Right cardiac atrium (tissue), 5 donors: Measurements from ENCODE around the gene CLDN34. TPM values are rescaled to one million over a fixed set of nuclear protein-coding genes. Genes with fewer than 3 reads are reported as not detected.

ENCODE experiments used
- ATAC-seq, 2 donors: fragments of 200-7000 bp; cut with Tn5 transposase; one replicate each; pipeline versions ENCODE4 v1.8.0 to v1.9.1; 2020; ENCODE audit warnings: moderate library complexity in 2 of 2, mild to moderate bottlenecking in 1 of 2
- DNase-seq, 3 donors: peaks; one replicate each; pipeline ENCODE4 v3.0.0-alpha.2; 2020
- H3K27ac ChIP-seq: one replicate; pipeline ENCODE4 v1.5.1; 2013; ENCODE audit warnings: mild to moderate bottlenecking, low read length, control low read depth, moderate library complexity
- H3K27me3 ChIP-seq: one replicate; pipeline ENCODE4 v1.6.1; 2013; ENCODE audit not compliant: control insufficient read depth, insufficient read depth
- H3K4me1 ChIP-seq: one replicate; pipeline ENCODE4 v1.6.1; 2013; ENCODE audit warnings: low read length; ENCODE audit not compliant: control insufficient read depth, insufficient read depth
- H3K4me3 ChIP-seq: one replicate; pipeline ENCODE4 v1.5.1; 2013; ENCODE audit warnings: low read length, control low read depth
- H3K9me3 ChIP-seq: one replicate; pipeline ENCODE4 v1.6.1; 2013; ENCODE audit warnings: low read length; ENCODE audit not compliant: control insufficient read depth
- WGBS: extraction: QIAGEN DNeasy Blood & Tissue Kit; methylation state at CpG from one replicate; pipeline ENCODE4 v1.1.7; 2013; 5-methylcytosine and 5-hydroxymethylcytosine counted together
- intact Hi-C, 4 donors: fragments of 100-400 bp; cut with DNase I; formaldehyde crosslinking; loops; one replicate each; pipeline versions ENCODE4 v1.11.0 to v1.14.0; 2022 to 2023
- polyA plus RNA-seq: library from polyadenylated mRNA; stranded (reverse); fragments of 200-250 nt; gene quantifications from one replicate; pipeline ENCODE4 v1.2.3, GENCODE V29; 2013
- total RNA-seq, 4 donors: library from RNA; stranded (reverse); fragmentation: NEBNext Ultra II Directional; extraction: Animal tissue kit (Norgen Biotek cat#: 25700); gene quantifications; one replicate each; pipeline ENCODE4 v1.2.1, GENCODE V29; 2021
- donor health status: healthy with polysubstance abuse.
- donor health status: DM: no; HTN: yes; CAD: no.
- donor health status: DM: no; HTN: no; CAD: no.
- donor health status: DM: no; HTN: yes; CAD: no; lungs with severe emphysema.
- donor health status: DM: yes; HTN: yes; CAD: no.

The CLDN34 gene
- total and polyA plus RNA-seq, 5 donors = 0.23 to 0.42 (median 0.36) TPM; not detected in 2

DNA sequence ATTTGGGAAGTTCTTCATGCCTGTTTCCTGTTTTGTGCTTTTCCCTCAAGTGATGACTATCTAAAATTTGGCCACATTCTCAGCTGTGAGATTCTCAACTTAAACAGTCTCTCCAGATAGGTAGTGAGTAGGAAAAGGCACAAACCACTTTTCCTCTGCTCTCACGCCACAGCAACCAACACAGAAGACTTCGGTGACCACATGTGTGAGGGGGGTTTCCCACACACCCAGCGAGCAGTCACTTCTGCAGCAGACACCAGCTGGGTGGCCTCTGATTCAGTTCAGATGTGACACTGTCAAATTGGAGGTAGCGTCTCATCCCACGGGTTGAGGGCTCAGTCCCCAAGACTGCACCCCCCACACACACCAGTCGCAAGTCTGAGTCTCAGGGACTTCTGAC is 25.1 kb upstream of the CLDN34 start:
- H3K9me3 ChIP-seq = no peaks in the 10 kb centered on the region
- DNase-seq (no peak), ATAC-seq (no peak)
- 79% methylated on average over 6 of the region's 6 CpGs for WGBS
- H3K27me3 ChIP-seq = no peaks in the 10 kb centered on the region
- intact Hi-C loops = no loop called here
- no peaks in the 10 kb centered on the region for H3K4me1 ChIP-seq
- no peak overlapping the region for H3K27ac ChIP-seq
- H3K4me3 ChIP-seq = no peak overlapping the region

DNA sequence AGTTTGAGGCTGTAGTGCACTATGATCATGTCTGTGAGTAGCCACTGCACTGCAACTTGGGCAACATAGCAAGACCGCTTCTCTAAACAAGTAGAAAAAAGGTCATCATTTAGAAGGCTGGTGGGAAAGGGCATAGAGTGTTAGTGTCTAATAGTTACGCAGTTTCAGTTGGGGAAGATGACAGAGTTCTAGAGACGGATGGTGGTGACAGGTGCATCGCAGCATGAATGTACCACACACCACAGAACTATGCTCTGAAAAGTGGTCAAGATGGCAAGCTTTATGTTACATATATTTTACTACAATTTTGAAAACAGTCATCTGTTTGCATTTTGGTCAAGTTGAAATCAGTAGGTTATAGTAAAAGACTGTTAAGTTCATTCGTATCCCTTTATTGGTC is 23.7 kb upstream of the CLDN34 start:
- H3K4me1 ChIP-seq = no peaks in the 10 kb centered on the region
- DNase-seq (no peak), ATAC-seq (no peak)
- 95% methylated on average over 5 of the region's 5 CpGs for WGBS
- no peak overlapping the region for H3K27ac ChIP-seq
- no peak overlapping the region for H3K4me3 ChIP-seq
- no peaks in the 10 kb centered on the region for H3K27me3 ChIP-seq
- no peaks in the 10 kb centered on the region for H3K9me3 ChIP-seq
- intact Hi-C loops = no loop called here

DNA sequence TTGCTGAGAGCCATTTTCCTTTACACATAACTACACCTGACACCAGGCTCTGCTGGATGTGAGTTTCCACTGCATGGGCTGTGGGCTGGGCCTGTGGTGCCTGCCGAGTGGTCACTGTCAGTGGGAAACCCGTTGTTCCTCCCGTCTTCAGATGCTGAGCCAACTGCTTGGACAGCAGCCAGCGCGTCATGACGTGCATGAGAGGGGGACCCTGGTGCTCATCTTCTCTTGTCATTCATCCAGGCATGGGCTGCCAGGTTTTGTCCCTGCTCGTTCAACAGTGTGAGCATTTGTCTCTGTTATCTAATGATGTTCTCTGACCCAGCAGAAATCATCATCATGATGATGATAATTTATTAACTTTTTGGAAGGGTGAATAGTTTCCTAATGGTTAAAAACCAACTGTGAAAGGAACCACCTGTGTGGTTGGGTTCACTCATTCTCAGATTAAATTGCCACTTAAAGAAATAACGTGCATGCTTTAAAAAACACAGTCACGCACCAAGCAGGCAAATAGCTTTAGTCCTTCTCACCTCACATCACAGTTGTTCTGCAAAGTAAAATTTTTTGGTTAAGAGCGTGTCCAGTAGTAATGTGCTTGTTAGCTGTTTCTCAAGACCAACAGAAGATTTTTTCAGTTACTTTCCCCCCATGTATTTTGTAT is 19.9 kb upstream of the CLDN34 start:
- H3K4me3 ChIP-seq = no peak overlapping the region
- H3K27ac ChIP-seq = no peak overlapping the region
- DNase-seq (no peak), ATAC-seq (no peak)
- 53% methylated on average over 10 of the region's 10 CpGs for WGBS
- H3K4me1 ChIP-seq = no peaks in the 10 kb centered on the region
- intact Hi-C loops = no loop called here
- H3K27me3 ChIP-seq = no peaks in the 10 kb centered on the region
- no peaks in the 10 kb centered on the region for H3K9me3 ChIP-seq

DNA sequence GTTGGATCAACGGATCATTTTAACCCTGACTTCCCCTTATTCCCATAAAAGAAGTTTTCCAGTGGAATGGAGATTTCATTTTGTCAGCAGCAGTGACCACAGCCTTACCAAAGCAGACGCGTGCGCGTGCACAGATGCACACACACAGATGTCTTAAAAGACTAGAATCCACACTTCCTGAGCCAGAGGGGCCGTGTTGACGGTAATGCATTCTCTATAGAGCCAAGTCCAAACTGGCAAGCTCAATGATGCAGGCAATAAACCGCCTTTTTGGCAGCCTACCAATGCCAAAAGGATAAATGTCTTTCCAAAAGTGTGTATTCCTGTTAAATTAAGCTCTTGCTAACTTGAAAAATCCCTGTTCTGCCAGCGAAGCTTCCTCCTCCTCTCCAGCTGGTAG is 18.8 kb upstream of the CLDN34 start:
- ATAC-seq (no peak), DNase-seq (no peak)
- Histone ChIP-seq H3K4me3 (no peak overlapping the region), H3K27ac (no peak overlapping the region), H3K9me3 (no peaks in the 10 kb centered on the region), H3K4me1 (no peaks in the 10 kb centered on the region), H3K27me3 (no peaks in the 10 kb centered on the region)
- intact Hi-C loops = no loop called here
- 85% methylated on average over 9 of the region's 9 CpGs for WGBS

DNA sequence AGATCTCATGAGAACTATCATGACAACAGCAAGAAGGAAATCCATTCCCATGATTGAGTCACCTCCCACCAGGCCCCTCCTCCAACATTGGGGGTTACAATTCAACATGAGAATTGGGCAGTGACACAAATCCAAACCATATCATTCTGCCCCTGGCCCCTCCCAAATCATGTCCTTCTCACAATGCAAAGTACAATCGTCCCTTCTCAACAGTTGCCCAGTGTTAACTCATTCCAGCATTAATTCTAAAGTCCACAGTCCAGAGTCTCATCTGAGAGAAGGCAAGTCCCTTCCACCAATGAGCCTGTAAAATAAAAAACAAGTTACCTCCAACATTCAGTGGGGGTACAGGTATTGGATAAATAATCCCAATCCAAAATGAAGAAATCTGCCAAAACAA is 14.9 kb upstream of the CLDN34 start:
- no peaks in the 10 kb centered on the region for H3K4me1 ChIP-seq
- WGBS = 67% methylated on average over 1 of the region's 1 CpG
- intact Hi-C loops = no loop called here
- DNase-seq (no peak), ATAC-seq (no peak)
- H3K27me3 ChIP-seq = no peaks in the 10 kb centered on the region
- no peaks in the 10 kb centered on the region for H3K9me3 ChIP-seq
- no peak overlapping the region for H3K27ac ChIP-seq
- H3K4me3 ChIP-seq = no peak overlapping the region

DNA sequence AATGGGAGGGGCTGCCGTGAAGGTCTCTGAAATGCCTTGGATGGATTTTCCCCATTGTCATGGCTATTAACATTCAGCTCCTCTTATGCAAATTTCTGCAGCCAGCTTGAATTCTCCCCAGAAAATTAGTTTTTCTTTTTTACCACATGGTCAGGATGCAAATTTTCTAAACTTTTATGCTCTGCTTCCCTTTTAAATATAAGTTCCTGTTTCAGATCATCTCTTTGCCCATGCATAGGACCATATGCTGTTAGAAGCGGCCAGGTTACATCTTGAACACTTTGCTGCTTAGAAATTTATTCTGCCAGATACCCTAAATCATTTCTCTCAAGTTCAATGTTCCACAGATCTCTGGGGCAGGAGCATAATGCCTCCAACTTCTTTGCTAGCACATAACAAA is 13.8 kb upstream of the CLDN34 start:
- no peak for ATAC-seq
- DNase-seq = no peak
- Histone ChIP-seq H3K4me1 (no peaks in the 10 kb centered on the region), H3K9me3 (no peaks in the 10 kb centered on the region), H3K4me3 (no peak overlapping the region), H3K27me3 (no peaks in the 10 kb centered on the region), H3K27ac (no peak overlapping the region)
- WGBS = 100% methylated on average over 2 of the region's 2 CpGs
- intact Hi-C loops = no loop called here

DNA sequence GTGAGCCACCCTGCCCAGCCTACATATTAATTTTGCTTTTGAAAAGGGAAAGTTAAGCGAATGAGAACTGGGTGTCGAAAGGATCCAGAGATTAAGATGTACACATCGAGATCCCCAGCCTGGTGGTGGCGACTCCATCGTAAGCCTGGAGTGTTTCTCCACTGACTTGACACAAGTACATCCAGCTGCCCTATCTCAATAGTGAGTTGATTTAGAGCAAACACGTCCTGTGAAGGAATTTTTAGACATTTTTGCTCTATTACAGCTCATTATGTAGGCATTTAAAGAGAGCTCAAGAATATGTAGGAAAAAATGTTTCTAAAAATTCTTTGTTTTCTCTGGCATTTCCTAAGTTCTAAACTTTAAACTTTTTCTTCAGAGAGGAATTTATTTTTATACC is 11.7 kb upstream of the CLDN34 start:
- Histone ChIP-seq H3K9me3 (no peaks in the 10 kb centered on the region), H3K27ac (no peak overlapping the region), H3K4me1 (no peaks in the 10 kb centered on the region), H3K4me3 (no peak overlapping the region), H3K27me3 (no peaks in the 10 kb centered on the region)
- 66% methylated on average over 6 of the region's 6 CpGs for WGBS
- no peak for ATAC-seq
- no peak for DNase-seq
- intact Hi-C loops = no loop called here

DNA sequence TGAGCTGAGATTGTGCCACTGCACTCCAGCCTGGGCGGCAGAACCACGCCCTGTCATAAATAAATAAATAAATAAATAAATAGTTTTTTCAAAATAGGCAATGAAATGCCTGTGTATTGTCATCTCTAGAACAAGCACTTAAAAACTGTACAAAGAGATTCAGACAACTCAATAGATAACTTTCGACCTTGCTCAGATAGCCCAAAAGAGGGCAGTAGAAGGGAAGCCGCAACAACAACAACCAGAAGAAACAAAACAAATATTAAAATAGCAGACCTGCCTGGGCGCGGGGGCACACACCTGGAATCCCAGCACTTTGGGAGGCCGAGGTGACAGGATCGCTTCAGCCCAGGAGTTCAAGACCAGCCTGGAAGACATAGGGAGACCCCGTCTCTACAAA is 9.4 kb upstream of the CLDN34 start:
- ATAC-seq (no peak), DNase-seq (no peak)
- Histone ChIP-seq H3K27ac (no peak overlapping the region), H3K9me3 (no peaks in the 10 kb centered on the region), H3K4me3 (no peak overlapping the region), H3K4me1 (no peaks in the 10 kb centered on the region), H3K27me3 (no peaks in the 10 kb centered on the region)
- WGBS = 84% methylated on average over 9 of the region's 9 CpGs
- intact Hi-C loops = no loop called here

DNA sequence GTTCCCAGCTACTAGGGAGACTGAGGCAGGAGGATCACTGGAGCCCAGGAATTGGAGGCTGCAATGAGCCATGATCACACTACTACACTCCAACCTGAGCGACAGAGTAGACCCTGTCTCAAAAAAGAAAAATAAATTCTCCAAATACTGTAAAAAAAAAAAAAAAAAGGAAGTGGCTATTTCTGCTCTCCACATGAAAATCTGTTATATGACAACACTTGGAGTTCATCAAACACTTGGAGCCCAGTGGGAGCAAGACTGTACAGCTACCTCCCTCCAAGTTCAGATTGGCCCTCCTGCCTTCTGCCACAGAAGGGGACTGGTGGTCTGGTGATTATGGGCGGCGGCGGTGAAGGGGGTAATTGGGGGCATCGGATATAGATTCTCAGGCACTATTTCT is 9.0 kb upstream of the CLDN34 start:
- Histone ChIP-seq H3K4me1 (no peaks in the 10 kb centered on the region), H3K9me3 (no peaks in the 10 kb centered on the region), H3K4me3 (no peak overlapping the region), H3K27me3 (no peaks in the 10 kb centered on the region), H3K27ac (no peak overlapping the region)
- 83% methylated on average over 5 of the region's 5 CpGs for WGBS
- intact Hi-C loops = no loop called here
- DNase-seq (no peak), ATAC-seq (no peak)

DNA sequence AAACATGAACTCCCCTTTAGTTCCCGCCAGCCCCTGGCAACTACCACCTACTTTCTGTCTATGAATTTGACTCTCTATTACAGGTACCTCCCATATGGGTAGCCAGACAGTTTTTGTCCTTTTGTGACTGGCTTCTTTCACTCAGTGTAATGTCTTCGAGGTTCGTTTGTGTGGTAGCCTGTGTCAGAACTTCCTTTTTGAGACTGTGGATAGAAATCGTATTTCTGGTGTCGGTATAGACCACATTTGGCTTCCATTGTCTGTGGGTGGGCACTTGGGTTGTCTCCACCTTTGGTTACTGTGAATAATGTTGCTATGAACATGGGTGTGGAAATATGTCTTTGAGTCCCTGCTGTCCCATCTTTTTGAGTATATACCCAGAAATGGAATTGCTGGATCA is 5.4 kb upstream of the CLDN34 start:
- Histone ChIP-seq H3K4me1 (no peaks in the 10 kb centered on the region), H3K27me3 (no peaks in the 10 kb centered on the region)
- intact Hi-C loops = no loop called here

DNA sequence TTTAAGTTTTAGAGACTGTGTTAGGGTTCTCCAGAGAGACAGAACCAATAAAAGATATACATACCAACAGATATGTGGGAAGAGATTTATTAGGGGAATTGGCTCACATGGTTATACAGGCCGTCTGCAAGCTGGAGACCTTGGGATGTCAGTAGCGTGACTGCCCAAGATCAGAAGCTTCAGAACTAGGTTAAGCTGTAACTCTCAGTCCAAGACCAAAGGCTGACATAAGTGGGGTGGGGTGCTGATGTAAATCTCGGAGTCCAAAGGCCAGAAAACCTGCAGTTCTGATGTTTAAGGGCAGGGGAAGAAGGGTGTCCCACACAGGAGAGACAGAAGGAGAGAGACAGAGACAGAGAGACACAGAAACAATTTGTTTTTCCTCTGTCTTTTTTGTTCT is 10.5 kb downstream of the CLDN34 start:
- ATAC-seq (no peak), DNase-seq (no peak)
- H3K27me3 ChIP-seq = no peaks in the 10 kb centered on the region
- no peak overlapping the region for H3K27ac ChIP-seq
- intact Hi-C loops = no loop called here
- no peaks in the 10 kb centered on the region for H3K9me3 ChIP-seq
- H3K4me3 ChIP-seq = no peak overlapping the region
- H3K4me1 ChIP-seq = no peaks in the 10 kb centered on the region
- 86% methylated on average over 3 of the region's 3 CpGs for WGBS

More for the DNA sequence above, 5.4 kb upstream of the CLDN34 start:
- WGBS = 76% methylated on average over 5 of the region's 5 CpGs
- Histone ChIP-seq H3K9me3 (no peaks in the 10 kb centered on the region), H3K4me3 (no peak overlapping the region), H3K27ac (no peak overlapping the region)
- ATAC-seq (no peak), DNase-seq (no peak)

DNA sequence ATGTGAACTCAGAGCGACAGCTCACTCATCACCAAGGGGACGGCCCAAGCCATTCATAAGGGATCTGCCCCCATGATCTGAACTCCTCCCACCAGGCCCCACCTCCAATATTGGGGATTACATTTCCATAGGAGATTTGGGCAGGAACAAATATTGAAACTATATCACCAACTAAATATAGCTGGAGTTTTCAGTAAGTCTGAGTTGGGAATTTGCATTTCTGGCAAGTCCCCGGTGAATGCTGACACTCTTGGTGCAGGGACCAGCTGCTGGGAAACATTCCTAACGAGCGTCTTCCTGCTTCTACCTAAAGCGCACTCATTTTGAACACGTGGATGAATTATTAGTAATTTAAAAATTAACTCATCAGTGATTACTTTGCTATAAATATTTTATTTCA is 13.2 kb downstream of the CLDN34 start:
- no peaks in the 10 kb centered on the region for H3K27me3 ChIP-seq
- H3K4me1 ChIP-seq = no peaks in the 10 kb centered on the region
- no peak overlapping the region for H3K4me3 ChIP-seq
- no peak overlapping the region for H3K27ac ChIP-seq
- whole genome bisulfite sequencing = 65% methylated on average over 7 of the region's 7 CpGs
- H3K9me3 ChIP-seq = no peaks in the 10 kb centered on the region
- ATAC-seq (no peak), DNase-seq (no peak)
- intact Hi-C loops = no loop called here
